PC-9 (cell line): ENCODE measurements around the gene TTC28.

Source experiments
- EZH2 ChIP-seq: fragments of 200-600 bp; sonication (generic); IDR thresholded peaks from 2 replicates; pipeline ENCODE4 v1.8.0; 2017; ENCODE audit warnings: antibody characterized with exemption, low read depth
- TF ChIP-seq, protein P1 (sequence below): fragments of 200-600 bp; sonication (generic); conservative IDR thresholded peaks from 2 replicates; pipeline ENCODE4 v1.6.1; 2017; ENCODE audit warnings: mixed run types, antibody characterized with exemption, mild to moderate bottlenecking, moderate library complexity

GRCh38 chr22:28279888-28280287, 399.8 kb downstream of the TTC28 start:
- TF ChIP-seq, protein P1, sequence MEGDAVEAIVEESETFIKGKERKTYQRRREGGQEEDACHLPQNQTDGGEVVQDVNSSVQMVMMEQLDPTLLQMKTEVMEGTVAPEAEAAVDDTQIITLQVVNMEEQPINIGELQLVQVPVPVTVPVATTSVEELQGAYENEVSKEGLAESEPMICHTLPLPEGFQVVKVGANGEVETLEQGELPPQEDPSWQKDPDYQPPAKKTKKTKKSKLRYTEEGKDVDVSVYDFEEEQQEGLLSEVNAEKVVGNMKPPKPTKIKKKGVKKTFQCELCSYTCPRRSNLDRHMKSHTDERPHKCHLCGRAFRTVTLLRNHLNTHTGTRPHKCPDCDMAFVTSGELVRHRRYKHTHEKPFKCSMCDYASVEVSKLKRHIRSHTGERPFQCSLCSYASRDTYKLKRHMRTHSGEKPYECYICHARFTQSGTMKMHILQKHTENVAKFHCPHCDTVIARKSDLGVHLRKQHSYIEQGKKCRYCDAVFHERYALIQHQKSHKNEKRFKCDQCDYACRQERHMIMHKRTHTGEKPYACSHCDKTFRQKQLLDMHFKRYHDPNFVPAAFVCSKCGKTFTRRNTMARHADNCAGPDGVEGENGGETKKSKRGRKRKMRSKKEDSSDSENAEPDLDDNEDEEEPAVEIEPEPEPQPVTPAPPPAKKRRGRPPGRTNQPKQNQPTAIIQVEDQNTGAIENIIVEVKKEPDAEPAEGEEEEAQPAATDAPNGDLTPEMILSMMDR, result no peak
- no peak for TF ChIP-seq EZH2
